Adipose tissue (tissue), 3 donors: ENCODE data around the gene ENPP4. TPM values are rescaled to one million over a fixed set of nuclear protein-coding genes. Genes with fewer than 3 reads are reported as not detected.
"Not testable (repeated sequence)": the region's sequence is repeated elsewhere in the genome, so short reads cannot be mapped to it uniquely, and the experiment has no call there.

ENCODE experiments used
- H3K27ac ChIP-seq: one replicate; pipeline ENCODE4 v1.5.1; 2013; ENCODE audit warnings: low read depth, low read length
- WGBS, 3 donors: extraction: QIAGEN DNeasy Blood & Tissue Kit; methylation state at CpG; one replicate each; pipeline ENCODE4 v1.1.7; 2013; 5-methylcytosine and 5-hydroxymethylcytosine counted together
- polyA plus RNA-seq, 3 donors: library from polyadenylated mRNA; stranded (reverse); fragments of 200-250 nt; gene quantifications; one replicate each; pipeline ENCODE4 v1.2.3, GENCODE V29; 2013
- donor health status: healthy with polysubstance abuse.
- donor health status: Bipolar disorder and iron deficiency.
- donor health status: healthy.

The ENPP4 gene
- polyA plus RNA-seq, 3 donors = 6.0 to 9.1 (median 6.9) TPM

- 65 to 82% (median 79%) methylated on average over 5 of the region's 5 CpGs for WGBS, 3 donors
- H3K27ac ChIP-seq = not testable (repeated sequence)
These were observed 10.1 kb upstream of the ENPP4 start for GRCh38 chr6:46119679-46120078.

GRCh38 chr6:46128476-46128875 is 1.3 kb upstream of the ENPP4 start:
- WGBS, 3 donors = 51 to 79% (median 51%) methylated on average over 3 of the region's 3 CpGs
- H3K27ac ChIP-seq = no peak overlapping the region

DNA sequence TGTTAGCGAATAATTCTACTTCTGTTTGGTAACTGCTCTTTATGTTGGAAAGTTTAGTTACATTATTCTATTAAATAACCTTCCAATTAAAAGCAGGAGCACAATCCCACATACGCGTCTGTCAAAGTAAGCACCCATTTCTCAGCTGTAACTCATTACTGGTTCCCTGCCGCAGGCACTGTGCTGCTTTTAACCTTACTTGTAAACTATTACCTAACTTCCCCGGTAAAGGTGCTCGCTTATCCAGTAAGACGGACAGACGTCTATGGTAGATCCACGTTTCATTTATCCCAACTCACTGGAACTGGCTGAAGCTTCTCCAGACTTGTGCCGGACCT is 529 bp upstream of the ENPP4 start:
- 5 to 8% (median 7%) methylated on average over 10 of the region's 10 CpGs for WGBS, 3 donors
- H3K27ac ChIP-seq = no peak overlapping the region

DNA sequence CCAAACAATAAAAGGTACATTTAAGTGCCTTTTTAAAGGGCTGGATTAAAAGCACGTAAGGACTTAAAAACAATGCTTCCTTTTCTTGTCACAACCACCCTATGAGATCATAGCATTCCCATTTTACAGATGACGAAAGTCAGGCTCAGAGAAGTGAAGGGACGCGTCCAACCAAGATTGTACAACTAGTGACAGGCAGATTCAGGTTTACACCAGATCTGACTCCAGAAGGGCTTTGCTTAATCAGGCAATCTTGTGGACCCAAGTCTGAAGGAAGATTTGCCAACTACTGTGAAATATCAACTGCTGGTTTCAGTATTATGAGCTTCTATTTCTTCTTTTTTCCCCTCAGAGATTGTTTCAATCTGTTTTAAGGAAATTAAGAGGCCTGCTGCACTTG is 877 bp downstream of the ENPP4 start:
- H3K27ac ChIP-seq = no peak overlapping the region
- 30 to 44% (median 38%) methylated on average over 4 of the region's 4 CpGs for WGBS, 3 donors

DNA sequence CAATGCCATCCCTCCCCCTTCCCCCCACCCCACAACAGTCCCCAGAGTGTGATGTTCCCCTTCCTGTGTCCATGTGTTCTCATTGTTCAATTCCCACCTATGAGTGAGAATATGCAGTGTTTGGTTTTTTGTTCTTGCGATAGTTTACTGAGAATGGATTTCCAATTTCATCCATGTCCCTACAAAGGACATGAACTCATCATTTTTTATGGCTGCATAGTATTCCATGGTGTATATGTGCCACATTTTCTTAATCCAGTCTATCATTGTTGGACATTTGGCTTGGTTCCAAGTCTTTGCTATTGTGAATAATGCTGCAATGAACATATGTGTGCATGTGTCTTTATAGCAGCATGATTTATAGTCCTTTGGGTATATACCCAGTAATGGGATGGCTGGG is 1.5 kb downstream of the ENPP4 start:
- H3K27ac ChIP-seq = not testable (repeated sequence)
- 96 to 100% (median 100%) methylated on average over 1 of the region's 1 CpG for whole genome bisulfite sequencing, 3 donors

GRCh38 chr6:46134216-46134615 is 4.4 kb downstream of the ENPP4 start:
- WGBS, 3 donors = 81 to 90% (median 88%) methylated on average over 2 of the region's 2 CpGs
- no peak overlapping the region for H3K27ac ChIP-seq

GRCh38 chr6:46135176-46135575 is 5.4 kb downstream of the ENPP4 start:
- no peak overlapping the region for H3K27ac ChIP-seq
- 63 to 86% (median 85%) methylated on average over 1 of the region's 1 CpG for WGBS, 3 donors

GRCh38 chr6:46136831-46137230 is 7.0 kb downstream of the ENPP4 start:
- WGBS, 3 donors = 82 to 88% (median 86%) methylated on average over 2 of the region's 2 CpGs

GRCh38 chr6:46137387-46137786 is 7.6 kb downstream of the ENPP4 start:
- 92 to 96% (median 94%) methylated on average over 2 of the region's 2 CpGs for WGBS, 3 donors
- H3K27ac ChIP-seq = no peak overlapping the region

More at GRCh38 chr6:46136831-46137230, 7.0 kb downstream of the ENPP4 start:
- no peak overlapping the region for H3K27ac ChIP-seq

DNA sequence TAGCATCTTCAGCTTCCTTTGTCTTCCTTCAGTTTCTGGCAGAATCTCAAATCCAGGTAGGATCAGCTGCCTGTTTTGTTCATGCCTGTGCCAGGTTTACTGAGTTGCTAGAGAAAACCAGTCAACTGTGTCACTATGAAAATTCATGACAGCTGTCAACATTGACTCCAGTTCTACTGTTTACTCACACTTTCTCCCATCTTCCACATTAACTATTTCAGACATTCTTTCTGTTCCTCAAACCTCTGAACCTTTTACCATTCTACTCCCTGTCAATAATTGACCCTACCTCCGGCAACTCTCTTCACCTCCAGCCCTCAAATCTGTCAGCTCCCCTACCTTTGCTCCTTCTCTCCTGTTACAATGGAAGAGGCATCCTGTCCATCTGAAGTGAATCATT is 8.5 kb downstream of the ENPP4 start:
- H3K27ac ChIP-seq = no peak overlapping the region
- 78 to 96% (median 94%) methylated on average over 1 of the region's 1 CpG for WGBS, 3 donors

DNA sequence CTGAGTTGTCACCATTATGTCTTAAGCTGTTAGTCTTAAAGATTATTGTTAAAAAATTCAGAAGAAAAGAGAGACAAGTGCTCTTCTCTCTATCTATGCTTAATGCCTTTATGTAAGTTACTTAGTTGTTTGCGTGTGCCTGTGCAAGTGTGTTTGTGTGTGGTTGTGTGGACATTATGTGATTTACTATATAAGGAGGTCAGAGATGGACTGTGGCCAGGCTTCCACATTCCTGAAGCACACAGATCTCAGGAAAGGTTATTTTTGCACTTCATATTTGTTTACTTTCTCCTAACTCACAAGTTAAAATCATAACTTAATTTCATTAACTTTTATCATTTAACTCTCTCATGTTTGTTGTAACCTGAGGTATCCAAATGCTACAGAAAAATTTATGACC is 14.5 kb downstream of the ENPP4 start:
- H3K27ac ChIP-seq = no peak overlapping the region
- 26 to 69% (median 50%) methylated on average over 1 of the region's 1 CpG for WGBS, 3 donors

DNA sequence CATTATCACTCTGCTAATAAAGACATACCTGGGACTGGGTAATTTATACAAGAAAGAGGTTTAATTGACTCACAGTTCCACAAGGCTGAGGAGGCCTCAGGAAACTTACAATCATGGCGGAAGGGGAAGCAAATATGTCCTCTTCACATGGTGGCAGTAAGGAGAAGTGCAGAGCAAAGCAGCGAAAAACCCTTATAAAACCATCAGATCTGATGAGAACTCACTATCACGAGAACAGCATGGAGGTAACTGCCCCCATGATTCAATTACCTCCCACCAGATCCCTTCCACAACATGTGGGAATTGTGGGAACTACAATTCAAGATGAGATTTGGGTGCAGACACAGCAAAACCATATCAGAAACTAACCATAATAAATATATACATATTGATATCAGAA is 19.3 kb downstream of the ENPP4 start:
- WGBS, 3 donors = 90 to 97% (median 96%) methylated on average over 3 of the region's 3 CpGs

GRCh38 chr6:46156701-46157100 is 26.9 kb downstream of the ENPP4 start:
- H3K27ac ChIP-seq = no peak overlapping the region

More for the DNA sequence above, 19.3 kb downstream of the ENPP4 start:
- not testable (repeated sequence) for H3K27ac ChIP-seq

GRCh38 chr6:46159229-46159628 is 29.4 kb downstream of the ENPP4 start:
- H3K27ac ChIP-seq = no peak overlapping the region

DNA sequence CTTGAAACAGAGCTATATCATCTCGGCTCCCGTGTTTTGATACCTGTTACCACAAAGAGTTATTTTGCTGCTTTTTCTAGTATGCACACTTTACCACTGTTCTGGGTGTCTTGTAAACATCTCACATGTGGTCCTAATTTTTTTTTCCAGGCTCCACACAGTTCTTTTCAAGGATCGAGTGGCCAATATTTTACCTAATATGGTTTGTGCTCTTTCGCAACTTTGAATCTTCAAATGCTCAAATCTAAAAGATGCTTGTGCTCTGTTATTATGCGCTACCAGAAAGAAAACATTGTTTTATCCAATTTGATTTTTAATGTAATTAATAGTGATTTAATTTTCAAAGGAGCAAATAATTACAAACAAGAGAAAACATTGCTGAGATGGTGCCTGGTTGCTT is 30.3 kb downstream of the ENPP4 start:
- 85 to 97% (median 92%) methylated on average over 5 of the region's 5 CpGs for WGBS, 3 donors
- no peak overlapping the region for H3K27ac ChIP-seq

DNA sequence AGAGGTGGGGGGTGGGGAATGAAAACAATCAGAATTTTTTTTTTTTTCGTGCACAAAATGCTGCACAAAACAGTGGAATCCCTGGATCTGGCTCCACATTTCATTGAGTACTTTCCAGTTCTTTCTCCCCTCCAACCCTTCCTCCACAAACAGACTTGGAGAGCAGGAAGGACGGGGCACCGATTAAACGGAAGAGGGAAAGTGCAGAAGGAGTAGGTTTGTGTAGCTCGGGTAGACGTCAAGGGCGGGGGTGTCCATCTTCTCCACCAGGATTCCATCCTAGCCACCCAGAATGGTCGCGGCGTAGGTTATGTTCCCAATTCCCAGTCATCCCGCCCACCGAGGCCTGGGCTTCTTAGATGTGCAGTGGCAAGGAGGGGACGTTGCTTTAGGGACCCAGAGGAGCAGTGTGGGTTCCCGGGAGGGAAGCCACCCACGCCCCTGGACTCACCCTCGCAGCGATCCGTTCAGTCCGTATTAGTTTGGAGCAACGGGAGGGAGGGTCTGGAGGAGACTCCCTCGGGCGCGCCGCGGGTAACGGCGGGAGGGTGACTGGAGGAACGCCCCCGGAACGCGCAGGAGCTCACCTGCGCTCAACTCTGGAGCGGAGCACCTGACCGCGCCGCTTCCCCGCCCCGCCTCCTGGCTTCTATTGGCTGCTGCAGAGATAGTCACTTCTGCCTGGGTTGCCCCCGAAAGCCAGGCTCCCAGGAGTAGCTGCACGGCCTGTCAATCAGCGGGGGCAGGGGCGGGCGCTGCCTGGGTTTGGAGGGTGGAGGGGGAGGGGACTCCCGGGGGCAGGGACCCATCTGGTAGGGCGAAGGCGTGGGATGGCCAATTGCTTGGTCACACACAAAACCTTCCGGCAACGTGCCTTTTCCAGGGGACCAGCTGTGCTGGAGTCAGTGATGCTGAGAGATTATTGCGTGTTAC is 40.8 kb downstream of the ENPP4 start, which contains the start of gene ENPP5:
TSS of gene ENPP5 (minus strand) at position 624 of the 933 bp plus-strand sequence. CDS start 2,718 bp downstream, outside the sequence.
- WGBS, 3 donors = 1 to 2% (median 2%) methylated on average over 45 to 49 of the region's 49 CpGs
- no peak within 1 kb of the TSS for H3K27ac ChIP-seq

GRCh38 chr6:46172176-46172575 is 42.4 kb downstream of the ENPP4 start:
- 74 to 88% (median 87%) methylated on average over 4 of the region's 4 CpGs for WGBS, 3 donors
- H3K27ac ChIP-seq = no peak overlapping the region

GRCh38 chr6:46174904-46175303 is 45.1 kb downstream of the ENPP4 start:
- H3K27ac ChIP-seq = no peak overlapping the region
- 79 to 82% (median 81%) methylated on average over 3 of the region's 3 CpGs for WGBS, 3 donors

GRCh38 chr6:46175446-46175845 is 45.7 kb downstream of the ENPP4 start:
- no peak overlapping the region for H3K27ac ChIP-seq
- 87 to 89% (median 88%) methylated on average over 4 of the region's 4 CpGs for WGBS, 3 donors

DNA sequence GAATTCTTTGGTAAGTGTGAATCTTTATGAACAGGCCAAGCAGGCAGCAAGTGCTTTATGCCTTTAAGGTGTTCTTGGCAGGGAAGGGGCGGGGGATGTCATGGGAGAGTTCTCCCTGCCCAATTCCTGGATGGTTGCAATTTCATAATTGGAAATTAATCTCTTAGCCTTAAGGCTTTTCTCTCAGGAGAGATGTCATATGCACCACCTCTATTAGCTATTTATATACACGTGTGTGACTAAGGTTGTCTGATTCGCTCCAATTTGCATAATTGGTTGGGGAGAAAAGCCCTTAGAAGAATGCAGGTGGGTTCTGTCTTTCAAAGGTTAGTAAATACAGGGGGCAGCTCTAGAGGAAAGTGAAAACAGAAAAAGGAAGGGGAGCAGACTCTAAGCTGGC is 46.2 kb downstream of the ENPP4 start:
- no peak overlapping the region for H3K27ac ChIP-seq
- 79 to 84% (median 80%) methylated on average over 3 of the region's 3 CpGs for WGBS, 3 donors
